HG02981 (cell line): ENCODE results near the gene KLC4.
"Not testable (repeated sequence)": the region's sequence is repeated elsewhere in the genome, so short reads cannot be mapped to it uniquely, and the experiment has no call there.

Source experiments
- ATAC-seq: cut with Tn5 transposase; IDR thresholded peaks from one replicate; pipeline ENCODE4 v1.9.1; 2021; ENCODE audit warnings: mild to moderate bottlenecking, moderate library complexity; ENCODE audit not compliant: unreplicated experiment

KLC4 gene

GRCh38 chr6:43060755-43061633 lies 1.6 kb downstream of the KLC4 start:
- ATAC-seq: no peak

GRCh38 chr6:43061861-43062260 lies 2.4 kb downstream of the KLC4 start:
- no peak for ATAC-seq

GRCh38 chr6:43062818-43063217 lies 3.4 kb downstream of the KLC4 start:
- no peak for ATAC-seq

GRCh38 chr6:43070028-43070632 lies 10.7 kb downstream of the KLC4 start:
- no peak for ATAC-seq

- no peak for ATAC-seq
Measured at GRCh38 chr6:43074847-43075669, 15.6 kb downstream of the KLC4 start.

GRCh38 chr6:43075670-43076463 lies 16.4 kb downstream of the KLC4 start, which contains the start of gene PTK7:
TSS of gene PTK7 (plus strand) at chr6:43076314. CDS start at chr6:43076489, 175 bp downstream.
- no peak for ATAC-seq

GRCh38 chr6:43076464-43077332 lies 17.3 kb downstream of the KLC4 start:
- ATAC-seq: no peak

- ATAC-seq: no peak
Measured at GRCh38 chr6:43077333-43077809, 17.9 kb downstream of the KLC4 start.

GRCh38 chr6:43077981-43078511 lies 18.6 kb downstream of the KLC4 start:
- no peak for ATAC-seq

- no peak for ATAC-seq
Measured at GRCh38 chr6:43078691-43079090, 19.3 kb downstream of the KLC4 start.

GRCh38 chr6:43081043-43081442 lies 21.6 kb downstream of the KLC4 start:
- ATAC-seq: no peak

- ATAC-seq: not testable (repeated sequence)
Measured at GRCh38 chr6:43081922-43082321, 22.5 kb downstream of the KLC4 start.

GRCh38 chr6:43082806-43083655 lies 23.6 kb downstream of the KLC4 start:
- no peak for ATAC-seq

GRCh38 chr6:43086022-43086658 lies 26.7 kb downstream of the KLC4 start:
- peak; percentile 57 for ATAC-seq

GRCh38 chr6:43088654-43089056 lies 29.2 kb downstream of the KLC4 start:
- no peak for ATAC-seq

- ATAC-seq: no peak
Measured at GRCh38 chr6:43089467-43089866, 30.0 kb downstream of the KLC4 start.

GRCh38 chr6:43089874-43090558 lies 30.6 kb downstream of the KLC4 start:
- ATAC-seq: no peak
